ENCODE data around the gene CLSTN2. TPM values are rescaled to one million over a fixed set of nuclear protein-coding genes. Genes with fewer than 3 reads are reported as not detected.

CLSTN2 gene
- total RNA-seq, 1 donor from 2014 or later = 9.7 TPM

DNA sequence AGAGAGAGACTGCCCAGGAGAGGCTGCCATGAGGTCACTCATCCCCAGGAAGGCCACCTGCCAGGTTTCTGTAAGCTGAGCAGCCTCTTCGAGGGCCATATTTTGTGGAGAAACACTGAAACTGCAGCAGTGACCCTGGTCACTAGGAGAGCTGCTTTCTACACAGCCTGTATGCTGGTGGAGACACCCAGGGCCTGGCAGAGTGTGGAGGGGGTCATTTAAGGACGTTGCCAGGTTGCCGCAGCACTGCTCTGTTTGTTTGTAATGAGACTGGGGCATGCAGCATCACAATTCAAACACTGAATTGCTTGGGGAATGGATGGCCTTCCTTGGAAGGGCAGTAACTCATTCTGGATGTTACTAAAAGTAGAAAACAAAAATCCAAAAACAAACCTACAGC lies 638.0 kb downstream of the CLSTN2 start:
- no peak overlapping the region for H3K4me3 ChIP-seq (ENCODE audit: low read depth, low read length)
- DNase-seq (ENCODE audit: low read depth) = no peak
- TF ChIP-seq, protein P1, sequence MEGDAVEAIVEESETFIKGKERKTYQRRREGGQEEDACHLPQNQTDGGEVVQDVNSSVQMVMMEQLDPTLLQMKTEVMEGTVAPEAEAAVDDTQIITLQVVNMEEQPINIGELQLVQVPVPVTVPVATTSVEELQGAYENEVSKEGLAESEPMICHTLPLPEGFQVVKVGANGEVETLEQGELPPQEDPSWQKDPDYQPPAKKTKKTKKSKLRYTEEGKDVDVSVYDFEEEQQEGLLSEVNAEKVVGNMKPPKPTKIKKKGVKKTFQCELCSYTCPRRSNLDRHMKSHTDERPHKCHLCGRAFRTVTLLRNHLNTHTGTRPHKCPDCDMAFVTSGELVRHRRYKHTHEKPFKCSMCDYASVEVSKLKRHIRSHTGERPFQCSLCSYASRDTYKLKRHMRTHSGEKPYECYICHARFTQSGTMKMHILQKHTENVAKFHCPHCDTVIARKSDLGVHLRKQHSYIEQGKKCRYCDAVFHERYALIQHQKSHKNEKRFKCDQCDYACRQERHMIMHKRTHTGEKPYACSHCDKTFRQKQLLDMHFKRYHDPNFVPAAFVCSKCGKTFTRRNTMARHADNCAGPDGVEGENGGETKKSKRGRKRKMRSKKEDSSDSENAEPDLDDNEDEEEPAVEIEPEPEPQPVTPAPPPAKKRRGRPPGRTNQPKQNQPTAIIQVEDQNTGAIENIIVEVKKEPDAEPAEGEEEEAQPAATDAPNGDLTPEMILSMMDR (conservative IDR thresholded peaks at IDR 0.05; ENCODE audit: low read depth, low read length) = no peak

DNA sequence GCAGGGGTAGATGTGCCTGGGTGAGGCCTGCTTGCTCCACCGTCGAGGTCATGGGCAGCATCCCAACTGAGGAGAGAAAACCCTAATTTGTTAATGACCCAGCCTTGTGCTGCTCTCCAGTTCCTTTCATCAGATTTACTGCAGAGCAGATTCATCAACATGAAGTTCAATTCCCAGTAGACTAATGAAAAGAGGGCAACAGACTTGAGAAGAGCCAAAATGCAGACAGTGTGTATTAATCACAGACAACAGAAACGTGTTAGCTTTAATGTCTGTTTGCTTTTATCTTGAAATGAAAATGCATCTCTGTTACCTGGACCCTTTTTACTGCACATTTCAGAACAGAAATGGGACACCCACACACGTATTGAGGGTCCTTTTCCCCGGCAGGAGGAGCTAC lies 639.4 kb downstream of the CLSTN2 start:
- H3K4me3 ChIP-seq (ENCODE audit: low read depth, low read length) = no peak overlapping the region
- no peak for DNase-seq (ENCODE audit: low read depth)
- TF ChIP-seq, protein P1 (conservative IDR thresholded peaks at IDR 0.05; ENCODE audit: low read depth, low read length) = no peak

DNA sequence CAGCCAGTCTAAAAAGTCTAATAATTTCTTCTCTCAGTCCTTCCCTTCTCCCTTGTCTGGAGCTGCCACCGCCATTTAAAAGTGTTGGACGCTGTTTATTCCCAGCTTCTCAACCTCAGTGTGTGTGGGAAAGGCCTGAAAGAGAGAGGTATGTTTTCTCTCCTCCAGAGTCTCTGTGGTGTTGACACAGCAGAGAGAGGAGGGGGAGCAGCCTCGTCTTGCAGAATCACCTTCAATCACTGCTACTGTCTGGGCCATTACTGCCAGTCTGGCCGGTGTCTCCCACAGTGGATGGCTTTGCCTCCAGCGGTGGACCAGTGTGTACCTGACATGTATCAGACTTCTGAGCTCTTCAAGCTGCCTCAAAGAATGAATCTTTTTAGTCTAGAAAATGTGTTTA lies 641.5 kb downstream of the CLSTN2 start:
- TF ChIP-seq, protein P1 (conservative IDR thresholded peaks at IDR 0.05; ENCODE audit: low read depth, low read length) = no peak
- H3K4me3 ChIP-seq (ENCODE audit: low read depth, low read length) = no peak overlapping the region
- no peak for DNase-seq (ENCODE audit: low read depth)

- TF ChIP-seq, protein P1 (conservative IDR thresholded peaks at IDR 0.05; ENCODE audit: low read depth, low read length) = no peak
- H3K4me3 ChIP-seq (ENCODE audit: low read depth, low read length) = no peak overlapping the region
- no peak for DNase-seq (ENCODE audit: low read depth)
These were observed 642.9 kb downstream of the CLSTN2 start for GRCh38 chr3:140577911-140578310.

GRCh38 chr3:140579260-140579659 lies 644.3 kb downstream of the CLSTN2 start:
- no peak for DNase-seq (ENCODE audit: low read depth)
- TF ChIP-seq, protein P1 (conservative IDR thresholded peaks at IDR 0.05; ENCODE audit: low read depth, low read length) = no peak
- no peak overlapping the region for H3K4me3 ChIP-seq (ENCODE audit: low read depth, low read length)

DNA sequence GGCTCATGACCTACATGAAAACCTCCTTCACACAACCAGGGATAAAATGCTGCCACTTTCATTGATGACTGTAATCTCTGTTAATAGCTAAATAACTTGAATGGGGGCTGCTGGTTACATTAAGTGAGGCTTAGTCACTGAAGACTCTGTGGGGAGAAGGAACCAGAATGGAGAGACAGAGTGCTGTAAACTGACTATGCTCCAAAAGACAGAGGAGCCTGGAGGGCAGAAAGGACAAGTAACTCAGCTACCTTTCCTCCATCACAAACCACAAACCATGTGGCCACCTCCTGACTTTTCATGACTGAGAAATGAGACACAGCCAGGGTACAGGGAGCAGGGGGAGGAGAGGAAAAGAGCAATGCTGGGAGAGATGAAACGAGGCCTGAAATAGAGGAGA lies 645.8 kb downstream of the CLSTN2 start:
- TF ChIP-seq, protein P1 (conservative IDR thresholded peaks at IDR 0.05; ENCODE audit: low read depth, low read length) = no peak
- no peak overlapping the region for H3K4me3 ChIP-seq (ENCODE audit: low read depth, low read length)
- DNase-seq (ENCODE audit: low read depth) = peak; percentile 52

DNA sequence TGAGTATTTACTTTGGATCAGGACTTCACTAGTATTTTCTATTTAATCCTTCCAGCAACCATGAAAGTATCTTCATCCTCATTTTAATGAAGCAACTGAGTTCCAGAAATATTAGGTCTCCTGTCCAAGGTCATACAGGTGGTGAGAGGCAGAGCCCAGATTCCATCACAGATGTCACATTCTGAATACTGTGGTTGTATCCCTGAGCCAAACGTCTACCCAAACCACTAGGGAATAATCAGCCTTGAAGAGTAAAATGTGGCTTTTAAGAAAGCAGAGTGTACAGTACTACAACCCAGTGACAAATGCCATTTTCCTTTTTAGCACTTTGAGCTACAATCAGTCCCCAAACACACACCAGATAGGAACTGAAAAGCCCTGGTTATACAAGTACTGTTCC lies 649.6 kb downstream of the CLSTN2 start:
- TF ChIP-seq, protein P1 (conservative IDR thresholded peaks at IDR 0.05; ENCODE audit: low read depth, low read length) = no peak
- H3K4me3 ChIP-seq (ENCODE audit: low read depth, low read length) = no peak overlapping the region
- no peak for DNase-seq (ENCODE audit: low read depth)
